A549 treated with GW870086 at 1 μM for 4 hours (cell line): ENCODE measurements around the gene C1GALT1C1L. TPM values are rescaled to one million over a fixed set of nuclear protein-coding genes. Genes with fewer than 3 reads are reported as not detected.

Experiments used
- total RNA-seq: library from RNA; stranded (reverse); fragments of 200-300 nt; extraction: Qiagen RNA extraction; gene quantifications from 5 replicates; pipeline ENCODE4 v1.2.3, GENCODE V29; 2022; ENCODE audit warnings: low read depth

Gene C1GALT1C1L
- 1.8 to 3.0 TPM (median 2.6 TPM) in 5 replicates for total RNA-seq

GRCh38 chr2:43676322-43677050, at the start of gene C1GALT1C1L:
TSS of gene C1GALT1C1L (minus strand) at chr2:43676429. CDS start at chr2:43676322, 107 bp downstream.

GRCh38 chr2:43637030-43637803, 39.0 kb downstream of the C1GALT1C1L start, which contains the start of gene PLEKHH2:
TSS of gene PLEKHH2 (plus strand) at chr2:43637260. CDS start at chr2:43644674, 7,414 bp downstream.

Other genes starting within 250 kb of the C1GALT1C1L start
- 16.2 to 21.6 TPM (median 20.1 TPM) in 5 replicates for gene THADA, start 80.4 kb downstream of the C1GALT1C1L start, total RNA-seq
- gene PLEKHH2, start 39.2 kb downstream of the C1GALT1C1L start, total RNA-seq: 1.3 to 2.3 TPM (median 2.0 TPM) in 5 replicates
- 12.2 to 19.5 TPM (median 16.8 TPM) in 5 replicates for gene DYNC2LI1, start 97.6 kb upstream of the C1GALT1C1L start, total RNA-seq
- not detected in 5 replicates for gene ABCG5, start 162.4 kb upstream of the C1GALT1C1L start, total RNA-seq
- not detected in 5 replicates for gene ABCG8, start 162.5 kb upstream of the C1GALT1C1L start, total RNA-seq